COLO829 (cell line): ENCODE data around the gene CNTFR.
"Not testable (repeated sequence)": the region's sequence is repeated elsewhere in the genome, so short reads cannot be mapped to it uniquely, and the experiment has no call there.

Experiments
- DNase-seq: peaks from one replicate; pipeline ENCODE4 v3.0.0; 2012; ENCODE audit warnings: low spot score

Gene CNTFR

DNA sequence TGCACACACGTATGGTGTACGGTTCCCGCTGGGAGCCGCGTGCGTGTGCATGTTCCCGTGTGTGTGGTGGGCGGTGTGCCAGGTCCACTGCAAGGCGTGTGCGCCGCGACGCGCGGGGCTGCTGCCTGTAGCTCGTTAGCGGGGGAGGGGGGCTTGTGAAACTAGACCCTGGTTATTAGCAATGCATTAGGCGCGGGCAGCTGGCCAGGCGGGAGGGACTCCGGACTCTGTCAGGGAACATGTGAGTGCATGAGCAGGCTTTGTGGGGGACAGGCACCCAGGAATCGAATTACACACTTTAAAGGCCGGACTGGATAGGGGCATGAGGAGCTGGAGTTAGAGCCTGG lies 34.5 kb downstream of the CNTFR start:
- DNase-seq, result no peak

GRCh38 chr9:34554211-34555001 lies 35.1 kb downstream of the CNTFR start:
- peak; percentile 33 for DNase-seq

DNA sequence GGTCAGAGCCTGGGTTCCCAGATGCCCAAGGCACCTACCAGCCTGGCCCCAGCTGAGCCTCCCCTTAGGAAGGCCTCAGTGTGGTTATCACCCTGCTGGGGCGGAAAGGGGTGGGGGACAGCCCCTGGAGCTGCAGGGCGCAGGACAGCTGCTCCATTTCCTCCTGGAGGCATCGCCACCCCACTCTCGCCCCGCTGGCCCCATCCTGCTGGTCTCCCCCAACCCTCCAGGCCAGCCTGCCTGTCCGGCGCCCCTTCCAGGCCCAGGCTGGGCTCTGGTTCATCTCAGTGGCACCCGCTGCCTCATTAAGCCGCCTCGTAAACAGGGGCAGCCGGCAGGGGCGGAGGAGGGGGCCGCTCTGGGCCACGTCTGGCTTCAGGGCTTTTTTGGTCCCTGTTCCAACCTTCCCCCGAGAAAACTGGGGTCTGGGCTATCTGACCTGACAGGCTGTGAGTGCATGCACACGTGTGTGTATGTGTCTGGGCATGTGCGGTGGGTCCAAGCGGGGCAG lies 36.0 kb downstream of the CNTFR start:
- DNase-seq, result no peak

DNA sequence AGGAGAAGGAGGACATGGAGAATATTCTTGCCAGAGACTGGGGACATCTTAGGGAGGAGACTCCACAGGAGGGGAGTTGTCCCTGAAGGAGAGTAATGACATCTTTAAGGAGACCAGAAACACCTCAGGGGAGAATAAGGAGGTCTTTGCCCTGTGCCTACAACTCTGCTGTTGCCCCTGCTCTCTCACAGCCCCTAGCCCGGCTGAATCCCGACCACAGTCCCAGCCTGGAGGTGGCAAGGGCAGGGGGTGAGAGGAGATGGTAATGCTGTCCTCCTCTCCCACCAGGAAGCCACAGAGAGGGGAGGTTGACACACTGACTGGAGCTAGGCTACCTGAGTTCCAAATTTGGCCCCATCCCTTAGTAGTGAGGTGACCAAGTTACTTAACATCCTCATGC lies 36.5 kb downstream of the CNTFR start:
- no peak for DNase-seq

DNA sequence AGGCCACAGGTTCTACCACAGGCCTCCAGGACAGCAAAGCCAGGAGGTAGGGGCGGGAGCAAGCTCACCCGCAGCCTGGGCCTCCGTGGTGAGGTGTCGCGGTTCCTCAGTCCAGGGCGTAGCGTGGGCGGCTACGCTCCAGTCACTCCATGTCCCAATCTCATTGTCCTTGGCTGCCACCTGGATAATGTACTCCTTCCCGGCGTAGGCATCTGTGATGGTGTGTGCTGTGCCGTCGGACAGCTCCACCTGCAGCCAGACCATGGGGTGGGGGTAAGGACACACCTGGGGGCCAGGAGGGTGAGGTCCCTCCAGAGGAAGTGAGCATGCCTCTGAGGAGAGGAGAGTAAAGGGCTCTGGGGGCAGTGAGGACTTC lies 36.9 kb downstream of the CNTFR start:
- no peak for DNase-seq

- no peak for DNase-seq
These were observed 37.5 kb downstream of the CNTFR start for GRCh38 chr9:34551751-34552605.

DNA sequence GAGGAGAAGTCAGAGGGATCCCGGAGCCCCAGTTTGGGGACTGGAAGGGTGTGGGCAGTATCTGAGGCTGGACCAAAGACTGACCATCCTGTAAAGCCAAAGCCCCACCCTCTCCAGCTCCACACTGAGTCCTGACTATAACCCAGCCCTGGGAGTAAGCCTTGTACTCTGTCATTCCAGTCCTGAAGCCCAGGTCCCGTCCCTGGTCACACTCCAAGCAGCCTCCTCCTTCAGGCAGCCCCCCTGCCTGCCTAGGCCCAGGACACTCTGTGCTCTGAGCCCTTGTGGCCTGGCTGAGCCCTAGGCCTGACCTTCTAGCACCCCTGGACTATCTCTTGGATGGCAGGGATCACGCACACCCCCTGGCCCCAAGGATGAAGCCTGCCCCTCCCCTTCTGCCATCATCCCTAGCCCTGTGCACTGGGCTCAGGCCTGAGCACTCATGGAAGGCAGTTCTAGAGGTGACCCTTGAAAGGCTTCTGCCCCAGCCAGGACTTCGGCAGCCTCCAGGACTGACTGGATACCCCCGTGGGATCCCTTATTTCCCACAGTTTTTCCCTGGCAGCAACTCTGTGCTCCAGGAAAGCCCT lies 38.7 kb downstream of the CNTFR start:
- no peak for DNase-seq

GRCh38 chr9:34550016-34550680 lies 39.4 kb downstream of the CNTFR start:
- DNase-seq, result no peak

DNA sequence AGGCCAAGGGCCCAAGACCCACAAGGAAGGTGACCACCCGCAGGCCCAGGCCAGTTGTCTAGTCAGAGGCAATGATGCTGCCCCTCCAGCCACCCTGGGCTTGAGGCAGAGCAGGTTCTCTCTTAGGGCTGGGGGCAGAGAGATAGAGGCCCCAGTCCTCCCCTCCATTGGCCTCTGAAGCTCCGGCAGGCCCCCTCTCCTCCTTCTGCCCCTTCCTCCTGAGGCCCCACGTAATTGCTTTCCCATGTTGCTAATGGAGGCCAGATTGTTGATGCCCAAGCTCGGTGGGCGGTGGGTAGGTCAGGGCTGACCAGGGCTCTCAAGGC lies 40.2 kb downstream of the CNTFR start:
- no peak for DNase-seq

DNA sequence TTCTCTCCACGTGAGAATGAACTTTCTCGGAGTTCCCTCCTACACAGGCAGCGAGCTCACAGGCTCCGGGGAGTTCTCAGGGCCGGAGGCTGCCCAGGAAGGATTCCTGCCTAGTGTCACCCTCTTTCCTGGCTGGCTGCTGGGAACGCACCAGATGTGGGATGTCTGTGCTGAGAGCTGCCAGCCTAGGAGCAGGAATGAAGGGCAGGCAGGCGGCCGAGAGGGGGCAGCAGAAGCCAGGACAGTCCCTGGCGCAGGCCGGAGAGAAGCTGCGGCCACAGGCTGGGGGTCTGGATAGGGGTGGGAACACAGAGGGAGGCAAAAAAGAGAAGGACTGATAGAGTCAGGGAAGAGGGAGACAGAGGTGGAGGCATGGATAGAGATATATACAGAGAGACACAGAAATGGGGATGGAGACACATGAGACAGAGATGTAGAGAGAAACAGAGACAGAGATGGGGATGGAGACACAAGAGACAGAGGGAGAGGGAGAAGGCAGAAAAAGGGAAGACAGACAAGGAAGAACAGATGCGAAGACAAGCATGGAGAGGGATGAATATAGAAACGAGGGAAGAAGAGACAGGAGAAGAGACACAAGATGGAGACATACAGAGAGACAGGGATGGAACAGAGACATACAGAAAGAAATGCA lies 41.4 kb downstream of the CNTFR start:
- DNase-seq, result peak; percentile 54

DNA sequence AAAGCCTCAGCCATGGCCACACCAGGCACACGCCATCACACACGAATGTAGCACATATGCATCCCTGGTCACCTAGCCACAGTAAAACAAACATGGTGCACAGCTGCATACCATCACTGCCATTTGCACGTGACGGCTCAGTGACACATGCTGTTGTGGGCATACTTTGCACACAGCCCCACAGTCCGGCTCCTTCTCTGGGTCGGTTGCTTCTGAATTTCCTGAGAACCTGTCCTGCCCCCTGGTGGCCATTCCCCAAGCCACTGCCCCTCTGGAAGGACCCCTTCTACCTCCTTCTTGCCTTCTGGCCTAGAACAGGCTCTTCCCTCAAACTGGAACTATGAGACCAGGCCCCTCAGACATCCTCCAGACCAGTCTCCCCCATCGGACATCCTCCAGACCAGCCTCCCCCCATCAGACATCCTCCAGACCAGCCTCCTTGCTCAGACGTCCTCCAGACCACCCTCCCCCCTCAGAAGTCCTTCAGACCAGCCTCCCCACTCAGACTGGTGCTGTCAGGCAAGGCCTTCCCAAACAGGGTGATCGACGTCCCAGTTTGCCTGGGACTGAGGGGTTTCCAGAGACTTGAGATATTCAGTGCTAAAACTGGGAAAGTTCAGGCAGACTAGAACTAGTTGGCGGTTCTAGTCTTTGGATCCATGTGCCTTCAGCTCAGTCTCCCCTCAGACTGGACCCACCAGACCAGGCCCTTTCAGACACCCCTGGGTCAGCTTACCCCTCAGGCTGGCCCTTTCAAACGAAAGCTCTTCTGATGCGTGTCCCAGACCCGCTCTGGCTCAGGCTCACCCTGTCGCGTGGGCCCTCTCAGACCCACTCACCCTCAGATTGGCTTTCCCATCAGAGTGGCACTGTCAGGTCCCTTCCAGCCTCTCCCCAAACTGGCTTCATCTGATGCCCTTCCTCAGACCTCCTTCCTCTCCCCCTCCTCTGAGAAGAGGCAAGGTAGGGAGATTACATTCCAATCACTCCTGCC lies 42.4 kb downstream of the CNTFR start:
- DNase-seq, result peak; percentile 69

DNA sequence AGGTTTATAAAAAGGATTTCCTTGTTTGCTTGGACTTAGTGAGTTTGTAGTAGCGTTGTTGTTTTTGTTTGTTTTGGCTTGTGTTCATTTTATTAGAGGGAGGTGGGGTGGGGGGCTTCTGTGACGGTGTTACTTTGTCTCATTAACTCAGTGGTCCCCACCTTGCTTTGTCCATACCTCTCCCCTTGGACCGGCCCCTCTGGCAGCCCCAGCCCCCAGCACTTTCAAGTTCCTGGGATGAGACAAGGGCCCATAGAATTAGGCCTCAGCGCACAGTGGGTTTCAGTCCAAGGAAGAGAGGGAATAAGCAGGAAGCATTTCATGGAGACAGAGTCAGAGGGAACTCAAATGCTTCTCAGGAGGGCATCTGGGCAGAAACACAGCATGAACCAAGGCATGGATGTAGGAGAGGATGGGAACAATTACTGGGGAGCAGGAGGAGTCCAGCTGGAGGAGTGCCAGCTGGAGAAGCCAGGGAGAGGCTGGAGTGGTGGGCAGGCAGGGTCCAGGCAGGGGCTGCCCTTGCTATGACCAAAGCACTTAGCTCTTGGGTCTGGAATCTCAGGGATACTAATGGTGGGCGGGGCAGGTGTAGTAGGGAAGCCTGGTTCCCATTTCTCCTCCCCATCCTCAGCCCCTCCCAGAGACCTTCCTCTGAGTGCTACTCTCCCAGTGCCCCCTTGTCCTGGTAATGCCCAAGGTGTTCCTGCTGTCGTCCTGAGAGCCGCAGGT lies 43.3 kb downstream of the CNTFR start:
- no peak for DNase-seq

GRCh38 chr9:34545497-34545896 lies 44.0 kb downstream of the CNTFR start:
- DNase-seq, result no peak

DNA sequence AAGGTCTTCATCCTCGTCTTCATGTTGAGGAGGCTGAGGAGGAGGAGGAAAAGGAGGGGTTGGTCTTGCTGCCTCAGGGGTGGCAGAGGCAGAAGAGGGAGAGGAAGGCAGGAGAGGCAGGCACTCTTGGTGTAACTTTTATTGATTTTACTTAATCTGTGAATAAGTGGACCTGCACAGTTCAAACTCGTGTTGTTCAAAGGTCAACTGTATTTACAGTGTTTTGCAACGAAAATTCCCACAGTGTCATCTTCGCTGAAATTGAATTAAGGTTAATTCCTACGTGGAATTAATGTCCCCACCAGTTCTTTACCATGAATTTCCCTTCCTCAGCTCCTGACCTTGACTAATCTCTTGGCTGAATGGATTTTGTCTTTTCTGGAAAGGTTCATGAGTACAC lies 45.5 kb downstream of the CNTFR start:
- no peak for DNase-seq

- no peak for DNase-seq
These were observed 48.0 kb downstream of the CNTFR start for GRCh38 chr9:34541540-34541939.

DNA sequence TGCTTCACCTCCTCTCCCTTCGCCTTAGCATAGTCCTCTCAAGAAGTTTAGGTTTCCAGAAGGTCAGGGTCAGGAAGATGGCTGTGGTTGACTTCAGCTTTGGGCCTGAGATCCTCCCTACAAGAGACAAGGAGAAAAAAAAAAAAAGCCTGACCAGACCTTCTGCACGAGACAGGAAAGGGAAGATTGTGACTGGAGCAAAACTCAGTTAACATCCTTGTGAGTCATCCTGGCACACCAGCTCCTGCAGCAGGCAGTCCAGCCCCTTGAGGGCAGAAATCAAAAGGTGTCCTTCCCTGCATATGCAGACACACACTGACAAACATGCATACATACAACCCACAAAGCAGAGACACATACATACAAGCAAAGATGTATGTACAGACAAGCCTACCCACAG lies 48.7 kb downstream of the CNTFR start:
- peak; percentile 91 for DNase-seq

DNA sequence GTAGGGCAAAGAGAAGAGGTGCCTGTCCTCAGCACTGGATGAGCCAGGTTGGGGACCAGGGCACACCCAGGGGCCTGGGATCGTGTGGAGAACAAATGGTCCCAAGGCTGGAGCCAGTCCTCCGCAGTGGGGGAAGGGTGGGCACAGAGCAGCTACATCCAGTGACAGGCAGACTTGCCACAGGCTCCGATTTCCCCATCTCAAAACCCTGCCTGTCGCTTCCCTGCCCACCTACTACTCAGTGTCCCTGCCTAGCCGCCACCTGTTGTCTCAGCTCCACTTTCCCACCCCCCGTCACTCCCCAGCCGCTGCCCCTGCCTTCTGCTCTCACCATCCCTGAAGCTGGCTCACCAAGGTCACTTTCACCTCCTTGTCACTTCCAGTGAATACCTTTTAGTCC lies 52.8 kb downstream of the CNTFR start:
- no peak for DNase-seq

GRCh38 chr9:34532041-34532440 lies 57.5 kb downstream of the CNTFR start:
- not testable (repeated sequence) for DNase-seq

DNA sequence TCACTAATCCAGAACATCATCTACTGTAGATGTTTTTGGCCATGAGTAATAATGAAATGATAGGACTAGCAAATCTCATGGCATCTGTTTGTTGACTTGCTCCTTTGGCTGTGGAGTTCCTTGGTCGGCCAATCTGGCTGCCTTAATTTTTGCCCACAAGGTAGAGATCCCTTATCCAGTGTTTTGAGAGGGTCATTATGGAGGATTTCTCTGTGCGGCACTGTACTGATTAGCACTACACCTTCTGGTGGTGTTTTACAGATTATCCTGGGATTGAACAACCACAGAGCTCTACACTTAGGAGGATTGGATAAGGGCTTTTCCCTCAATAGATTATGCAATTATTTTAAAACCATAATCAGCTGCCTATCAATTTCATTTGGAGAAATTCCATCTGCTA lies 63.5 kb downstream of the CNTFR start:
- no peak for DNase-seq

GRCh38 chr9:34524349-34524748 lies 65.2 kb downstream of the CNTFR start:
- no peak for DNase-seq
